Measurements from ENCODE around the gene SOX4. TPM values are rescaled to one million over a fixed set of nuclear protein-coding genes. Genes with fewer than 3 reads are reported as not detected.

SOX4 gene
- total RNA-seq, 6 donors from 2014 or later, result 16.4 to 23.4 (median 20.7) TPM

- H3K4me1 ChIP-seq, result no peaks in the 10 kb centered on the region
- no peaks in the 10 kb centered on the region for H3K9me3 ChIP-seq
- ATAC-seq (ENCODE audit: low FRiP score in 2 of 2) (no peak), DNase-seq (no peak)
- no peaks in the 10 kb centered on the region for H3K27me3 ChIP-seq
- no peaks in the 10 kb centered on the region for H3K36me3 ChIP-seq
- H3K4me3 ChIP-seq, result no peak overlapping the region
- 100% methylated on average over 5 of the region's 5 CpGs; no CpG with 5 or more reads in 1 of the 2 donors for WGBS, 2 donors
- TF ChIP-seq POLR2A (IDR thresholded peaks at IDR 0.05) (no peak), POLR2AphosphoS5 (IDR thresholded peaks at IDR 0.05) (no peak), EP300 (IDR thresholded peaks at IDR 0.05) (no peak), CTCF (IDR thresholded peaks at IDR 0.05) (no peak)
- H3K27ac ChIP-seq, result no peak overlapping the region
Measured at GRCh38 chr6:21610341-21610740, 16.8 kb downstream of the SOX4 start.

- DNase-seq (no peak), ATAC-seq (ENCODE audit: low FRiP score in 2 of 2) (no peak)
- TF ChIP-seq POLR2A (IDR thresholded peaks at IDR 0.05) (no peak), CTCF (IDR thresholded peaks at IDR 0.05) (no peak), POLR2AphosphoS5 (IDR thresholded peaks at IDR 0.05) (no peak), EP300 (IDR thresholded peaks at IDR 0.05) (no peak)
- Histone ChIP-seq H3K36me3 (no peaks in the 10 kb centered on the region), H3K27ac (no peak overlapping the region), H3K4me3 (no peak overlapping the region), H3K4me1 (no peaks in the 10 kb centered on the region), H3K27me3 (no peaks in the 10 kb centered on the region), H3K9me3 (no peaks in the 10 kb centered on the region)
- WGBS, 2 donors, result 85 to 86% methylated on average over 3 of the region's 3 CpGs
Measured at GRCh38 chr6:21611485-21611884, 17.9 kb downstream of the SOX4 start.

GRCh38 chr6:21612067-21612745 lies 18.7 kb downstream of the SOX4 start:
- no peaks in the 10 kb centered on the region for H3K4me1 ChIP-seq
- no peaks in the 10 kb centered on the region for H3K27me3 ChIP-seq
- H3K4me3 ChIP-seq, result no peak overlapping the region
- 90 to 92% methylated on average over 6 of the region's 6 CpGs for WGBS, 2 donors
- ATAC-seq (ENCODE audit: low FRiP score in 2 of 2) (no peak), DNase-seq (no peak)
- no peaks in the 10 kb centered on the region for H3K36me3 ChIP-seq
- TF ChIP-seq CTCF (IDR thresholded peaks at IDR 0.05) (no peak), POLR2A (IDR thresholded peaks at IDR 0.05) (no peak), POLR2AphosphoS5 (IDR thresholded peaks at IDR 0.05) (no peak), EP300 (IDR thresholded peaks at IDR 0.05) (no peak)
- no peak overlapping the region for H3K27ac ChIP-seq
- no peaks in the 10 kb centered on the region for H3K9me3 ChIP-seq

GRCh38 chr6:21613809-21614208 lies 20.3 kb downstream of the SOX4 start:
- WGBS, 2 donors, result 50 to 73% methylated on average over 2 of the region's 2 CpGs
- no peaks in the 10 kb centered on the region for H3K36me3 ChIP-seq
- TF ChIP-seq POLR2A (IDR thresholded peaks at IDR 0.05) (no peak), CTCF (IDR thresholded peaks at IDR 0.05) (no peak), POLR2AphosphoS5 (IDR thresholded peaks at IDR 0.05) (no peak), EP300 (IDR thresholded peaks at IDR 0.05) (no peak)
- no peaks in the 10 kb centered on the region for H3K27me3 ChIP-seq
- no peak overlapping the region for H3K4me3 ChIP-seq
- H3K27ac ChIP-seq, result no peak overlapping the region
- H3K4me1 ChIP-seq, result no peaks in the 10 kb centered on the region
- DNase-seq (no peak), ATAC-seq (ENCODE audit: low FRiP score in 2 of 2) (no peak)
- H3K9me3 ChIP-seq, result no peaks in the 10 kb centered on the region

GRCh38 chr6:21614226-21614625 lies 20.7 kb downstream of the SOX4 start:
- WGBS, 2 donors, result 76 to 81% methylated on average over 4 of the region's 4 CpGs
- H3K9me3 ChIP-seq, result no peaks in the 10 kb centered on the region
- TF ChIP-seq CTCF (IDR thresholded peaks at IDR 0.05) (no peak), POLR2A (IDR thresholded peaks at IDR 0.05) (no peak), POLR2AphosphoS5 (IDR thresholded peaks at IDR 0.05) (no peak), EP300 (IDR thresholded peaks at IDR 0.05) (no peak)

More at GRCh38 chr6:21614226-21614625, 20.7 kb downstream of the SOX4 start:
- no peaks in the 10 kb centered on the region for H3K27me3 ChIP-seq
- H3K4me3 ChIP-seq, result no peak overlapping the region
- DNase-seq (no peak), ATAC-seq (ENCODE audit: low FRiP score in 2 of 2) (no peak)
- H3K4me1 ChIP-seq, result no peaks in the 10 kb centered on the region
- no peaks in the 10 kb centered on the region for H3K36me3 ChIP-seq
- no peak overlapping the region for H3K27ac ChIP-seq

Measured in upper lobe of left lung (tissue), 6 donors.